ENCODE data around the gene PSMC1. TPM values are rescaled to one million over a fixed set of nuclear protein-coding genes. Genes with fewer than 3 reads are reported as not detected.

PSMC1 gene
- total and polyA plus RNA-seq, 10 of the 15 experiments (the other 5 are each of a cell fraction or from before 2014, with no cell fraction given): 97.4 to 286 (median 209) TPM

GRCh38 chr14:90272523-90272922 is 16.2 kb downstream of the PSMC1 start:
- Histone ChIP-seq H3K9ac (ENCODE audit: control insufficient read depth, insufficient read depth, low read length) (no peak overlapping the region), H3K27ac (ENCODE audit: control insufficient read depth, insufficient read depth) (no peak overlapping the region), H3K4me1 (ENCODE audit: control insufficient read depth, insufficient read depth, low read length) (no peaks in the 10 kb centered on the region), H2AFZ (ENCODE audit: control insufficient read depth, low read depth, low read length) (no peak overlapping the region), H3K79me2 (ENCODE audit: control insufficient read depth, insufficient read depth, low read length) (no peaks in the 10 kb centered on the region), H3K9me3 (replicated peaks; ENCODE audit: control insufficient read depth, insufficient read depth, low read length) (no peaks in the 10 kb centered on the region), H3K4me2 (ENCODE audit: control insufficient read depth, insufficient read depth) (no peak overlapping the region), H4K20me1 (ENCODE audit: control insufficient read depth, insufficient read depth) (no peaks in the 10 kb centered on the region), H3K27me3 (replicated peaks in 1 of 2; ENCODE audit: control insufficient read depth in 2 of 2, insufficient read depth in 2 of 2, low read length in 1 of 2) (no peaks in the 10 kb centered on the region), H3K4me3 (no peak overlapping the region), H3K36me3 (ENCODE audit: control insufficient read depth in 2 of 2, insufficient read depth in 2 of 2, low read length in 1 of 2) (peaks cover 13 to 40% of the 10 kb centered on the region in 2 experiments)
- no TSS peak for BruUV-seq (replicated peaks)
- 97% methylated on average over 10 of the region's 10 CpGs for WGBS (ENCODE audit: insufficient coverage, insufficient replicate concordance, low lambda C conversion rate, missing lambda C conversion rate)
- intact Hi-C loops (cut with micrococcal nuclease; ENCODE audit: unreplicated experiment): no loop called here
- DNase-seq (ENCODE audit: low read depth, low spot score): no peak
- CTCF ChIA-PET: no interaction called here
- ATAC-seq: no peak
- FAIRE-seq: no peak
- RAD21 ChIA-PET (ENCODE audit: unreplicated experiment): no interaction called here
- SMC1A ChIA-PET (ENCODE audit: uncharacterized antibody, unreplicated experiment): no interaction called here
- POLR2A ChIA-PET: no interaction called here
- in situ Hi-C loops (cut with MboI): no loop called here
- TF ChIP-seq RELA (IDR thresholded peaks at IDR 0.05; ENCODE audit: borderline replicate concordance, partially characterized antibody) (no peak), GATAD2B (conservative IDR thresholded peaks at IDR 0.05; ENCODE audit: low read depth) (no peak), BACH1 (IDR thresholded peaks at IDR 0.05; ENCODE audit: borderline replicate concordance) (no peak), TCF12 (IDR thresholded peaks at IDR 0.05; ENCODE audit: low read depth, low read length) (no peak), CUX1 (IDR thresholded peaks at IDR 0.05; ENCODE audit: insufficient replicate concordance, low read depth, low read length) (no peak), IRF3 (IDR thresholded peaks at IDR 0.05) (no peak), ATF2 (IDR thresholded peaks at IDR 0.05; ENCODE audit: low read length) (no peak), ZNF384 (IDR thresholded peaks at IDR 0.05; ENCODE audit: borderline replicate concordance, low read depth, low read length) (no peak), ZBTB4 (CRISPR knock-in tag; IDR thresholded peaks at IDR 0.05) (no peak)
